Measurements from ENCODE around the gene TRPM4.

The TRPM4 gene

DNA sequence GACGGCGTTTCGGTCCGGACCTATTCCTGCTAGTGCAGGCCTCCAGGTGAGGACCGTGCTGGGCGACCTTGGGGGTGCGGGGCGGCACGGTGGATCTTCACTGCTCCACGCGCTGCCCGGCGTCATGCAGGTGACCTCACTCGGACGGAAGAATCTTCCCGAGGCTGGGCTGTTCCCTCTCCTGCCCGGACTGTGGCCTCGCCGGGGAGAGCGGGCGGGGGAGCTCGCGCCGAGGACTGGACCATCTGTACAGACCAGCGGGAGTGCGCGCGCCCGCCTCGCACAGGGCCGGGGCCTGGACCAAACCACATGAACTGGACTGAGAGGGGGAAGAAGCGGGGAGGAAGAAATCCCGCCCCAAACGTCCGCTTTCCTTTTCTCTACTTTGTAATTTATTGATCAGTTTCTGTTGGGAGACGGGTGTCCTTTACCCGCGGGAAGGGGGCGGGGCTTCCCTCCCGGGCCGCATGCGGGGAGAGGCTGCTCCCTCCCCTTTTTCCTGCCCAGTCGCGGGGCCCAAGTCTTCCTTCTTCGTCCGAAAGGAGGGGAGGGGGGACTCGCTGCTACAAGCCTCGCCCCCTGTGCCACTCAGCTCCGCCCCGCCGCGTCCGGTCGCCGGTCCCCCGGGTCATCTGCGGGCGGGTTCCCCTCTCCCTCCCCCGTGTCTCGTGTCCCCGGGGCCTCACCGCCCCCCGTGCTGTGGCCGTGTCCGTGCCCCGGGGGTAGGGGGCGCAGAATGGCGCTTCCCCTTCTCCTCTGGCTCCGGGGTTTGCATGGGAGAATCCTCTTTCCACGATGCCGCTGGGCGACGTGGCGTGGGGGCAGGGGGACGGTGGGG is 7.3 kb upstream of the TRPM4 start (continued):
- TF ChIP-seq, protein P1, sequence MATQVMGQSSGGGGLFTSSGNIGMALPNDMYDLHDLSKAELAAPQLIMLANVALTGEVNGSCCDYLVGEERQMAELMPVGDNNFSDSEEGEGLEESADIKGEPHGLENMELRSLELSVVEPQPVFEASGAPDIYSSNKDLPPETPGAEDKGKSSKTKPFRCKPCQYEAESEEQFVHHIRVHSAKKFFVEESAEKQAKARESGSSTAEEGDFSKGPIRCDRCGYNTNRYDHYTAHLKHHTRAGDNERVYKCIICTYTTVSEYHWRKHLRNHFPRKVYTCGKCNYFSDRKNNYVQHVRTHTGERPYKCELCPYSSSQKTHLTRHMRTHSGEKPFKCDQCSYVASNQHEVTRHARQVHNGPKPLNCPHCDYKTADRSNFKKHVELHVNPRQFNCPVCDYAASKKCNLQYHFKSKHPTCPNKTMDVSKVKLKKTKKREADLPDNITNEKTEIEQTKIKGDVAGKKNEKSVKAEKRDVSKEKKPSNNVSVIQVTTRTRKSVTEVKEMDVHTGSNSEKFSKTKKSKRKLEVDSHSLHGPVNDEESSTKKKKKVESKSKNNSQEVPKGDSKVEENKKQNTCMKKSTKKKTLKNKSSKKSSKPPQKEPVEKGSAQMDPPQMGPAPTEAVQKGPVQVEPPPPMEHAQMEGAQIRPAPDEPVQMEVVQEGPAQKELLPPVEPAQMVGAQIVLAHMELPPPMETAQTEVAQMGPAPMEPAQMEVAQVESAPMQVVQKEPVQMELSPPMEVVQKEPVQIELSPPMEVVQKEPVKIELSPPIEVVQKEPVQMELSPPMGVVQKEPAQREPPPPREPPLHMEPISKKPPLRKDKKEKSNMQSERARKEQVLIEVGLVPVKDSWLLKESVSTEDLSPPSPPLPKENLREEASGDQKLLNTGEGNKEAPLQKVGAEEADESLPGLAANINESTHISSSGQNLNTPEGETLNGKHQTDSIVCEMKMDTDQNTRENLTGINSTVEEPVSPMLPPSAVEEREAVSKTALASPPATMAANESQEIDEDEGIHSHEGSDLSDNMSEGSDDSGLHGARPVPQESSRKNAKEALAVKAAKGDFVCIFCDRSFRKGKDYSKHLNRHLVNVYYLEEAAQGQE (tag by site-specific recombination; IDR thresholded peaks at IDR 0.05) = peak; percentile 12; the same call in 1 of the 2 replicates
- TF ChIP-seq, protein P2, sequence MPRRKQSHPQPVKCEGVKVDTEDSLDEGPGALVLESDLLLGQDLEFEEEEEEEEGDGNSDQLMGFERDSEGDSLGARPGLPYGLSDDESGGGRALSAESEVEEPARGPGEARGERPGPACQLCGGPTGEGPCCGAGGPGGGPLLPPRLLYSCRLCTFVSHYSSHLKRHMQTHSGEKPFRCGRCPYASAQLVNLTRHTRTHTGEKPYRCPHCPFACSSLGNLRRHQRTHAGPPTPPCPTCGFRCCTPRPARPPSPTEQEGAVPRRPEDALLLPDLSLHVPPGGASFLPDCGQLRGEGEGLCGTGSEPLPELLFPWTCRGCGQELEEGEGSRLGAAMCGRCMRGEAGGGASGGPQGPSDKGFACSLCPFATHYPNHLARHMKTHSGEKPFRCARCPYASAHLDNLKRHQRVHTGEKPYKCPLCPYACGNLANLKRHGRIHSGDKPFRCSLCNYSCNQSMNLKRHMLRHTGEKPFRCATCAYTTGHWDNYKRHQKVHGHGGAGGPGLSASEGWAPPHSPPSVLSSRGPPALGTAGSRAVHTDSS (tag by site-specific recombination; IDR thresholded peaks at IDR 0.05) = peak; percentile 61
- peak; percentile 38; the same call in 1 of the 2 replicates for TF ChIP-seq ZEB2 (tag by site-specific recombination; IDR thresholded peaks at IDR 0.05)
- TF ChIP-seq, protein P3, sequence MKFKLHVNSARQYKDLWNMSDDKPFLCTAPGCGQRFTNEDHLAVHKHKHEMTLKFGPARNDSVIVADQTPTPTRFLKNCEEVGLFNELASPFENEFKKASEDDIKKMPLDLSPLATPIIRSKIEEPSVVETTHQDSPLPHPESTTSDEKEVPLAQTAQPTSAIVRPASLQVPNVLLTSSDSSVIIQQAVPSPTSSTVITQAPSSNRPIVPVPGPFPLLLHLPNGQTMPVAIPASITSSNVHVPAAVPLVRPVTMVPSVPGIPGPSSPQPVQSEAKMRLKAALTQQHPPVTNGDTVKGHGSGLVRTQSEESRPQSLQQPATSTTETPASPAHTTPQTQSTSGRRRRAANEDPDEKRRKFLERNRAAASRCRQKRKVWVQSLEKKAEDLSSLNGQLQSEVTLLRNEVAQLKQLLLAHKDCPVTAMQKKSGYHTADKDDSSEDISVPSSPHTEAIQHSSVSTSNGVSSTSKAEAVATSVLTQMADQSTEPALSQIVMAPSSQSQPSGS (tag by site-specific recombination; IDR thresholded peaks at IDR 0.05; ENCODE audit: low read depth) = 0 out of 2 replicates have a peak, but pooled peaks have one; percentile 17
- peak; percentile 55; the same call in 1 of the 2 replicates for TF ChIP-seq ZNF394 (tag by site-specific recombination; IDR thresholded peaks at IDR 0.05; ENCODE audit: borderline replicate concordance)
- no peak for TF ChIP-seq ZNF211 (tag by site-specific recombination; IDR thresholded peaks at IDR 0.05; ENCODE audit: low read depth)
- TF ChIP-seq ZNF324 (tag by site-specific recombination; IDR thresholded peaks at IDR 0.05) = 0 out of 2 replicates have a peak, but pooled peaks have one; percentile 14
- peak; percentile 72; the same call in 1 of the 2 replicates for TF ChIP-seq ZNF2 (tag by site-specific recombination; IDR thresholded peaks at IDR 0.05)
- peak; percentile 27; the same call in 1 of the 2 replicates for TF ChIP-seq KLF1 (tag by site-specific recombination; IDR thresholded peaks at IDR 0.05)
- no peak for TF ChIP-seq ZNF791 (tag by site-specific recombination; IDR thresholded peaks at IDR 0.05)
- TF ChIP-seq ZNF280C (tag by site-specific recombination; IDR thresholded peaks at IDR 0.05) = no peak
- TF ChIP-seq ZNF157 (tag by site-specific recombination; IDR thresholded peaks at IDR 0.05) = no peak
- no peak for TF ChIP-seq ZNF585B (tag by site-specific recombination; IDR thresholded peaks at IDR 0.05)
- TF ChIP-seq ELK4 (IDR thresholded peaks at IDR 0.05; ENCODE audit: borderline replicate concordance, low read depth, low read length) = no peak
- peak; percentile 85 for TF ChIP-seq ZNF341 (tag by site-specific recombination; IDR thresholded peaks at IDR 0.05; ENCODE audit: low read depth)
- TF ChIP-seq ZBTB8A (tag by site-specific recombination; IDR thresholded peaks at IDR 0.05) = peak; percentile 29; the same call in 1 of the 2 replicates
- TF ChIP-seq ZSCAN16 (tag by site-specific recombination; IDR thresholded peaks at IDR 0.05) = no peak
- peak; percentile 86 for TF ChIP-seq ZNF335 (tag by site-specific recombination; conservative IDR thresholded peaks at IDR 0.05)
- TF ChIP-seq ZNF843 (tag by site-specific recombination; IDR thresholded peaks at IDR 0.05) = peak; percentile 21; the same call in 1 of the 2 replicates
- 0 out of 2 replicates have a peak, but pooled peaks have one; percentile 54 for TF ChIP-seq ZNF837 (tag by site-specific recombination; IDR thresholded peaks at IDR 0.05)
- TF ChIP-seq ZNF473 (tag by site-specific recombination; IDR thresholded peaks at IDR 0.05) = no peak
- TF ChIP-seq ZBTB20 (tag by site-specific recombination; IDR thresholded peaks at IDR 0.05) = peak; percentile 69; the same call in 1 of the 2 replicates
- TF ChIP-seq ZNF19 (tag by site-specific recombination; IDR thresholded peaks at IDR 0.05; ENCODE audit: low read depth) = no peak
- TF ChIP-seq ZNF501 (tag by site-specific recombination; IDR thresholded peaks at IDR 0.05) = no peak
- TF ChIP-seq, protein P4, sequence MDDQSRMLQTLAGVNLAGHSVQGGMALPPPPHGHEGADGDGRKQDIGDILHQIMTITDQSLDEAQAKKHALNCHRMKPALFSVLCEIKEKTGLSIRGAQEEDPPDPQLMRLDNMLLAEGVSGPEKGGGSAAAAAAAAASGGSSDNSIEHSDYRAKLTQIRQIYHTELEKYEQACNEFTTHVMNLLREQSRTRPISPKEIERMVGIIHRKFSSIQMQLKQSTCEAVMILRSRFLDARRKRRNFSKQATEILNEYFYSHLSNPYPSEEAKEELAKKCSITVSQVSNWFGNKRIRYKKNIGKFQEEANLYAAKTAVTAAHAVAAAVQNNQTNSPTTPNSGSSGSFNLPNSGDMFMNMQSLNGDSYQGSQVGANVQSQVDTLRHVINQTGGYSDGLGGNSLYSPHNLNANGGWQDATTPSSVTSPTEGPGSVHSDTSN (CRISPR knock-in tag; IDR thresholded peaks at IDR 0.05) = 0 out of 2 replicates have a peak, but pooled peaks have one; percentile 20
- peak; percentile 62; the same call in 1 of the 2 replicates for TF ChIP-seq GLIS1 (tag by site-specific recombination; IDR thresholded peaks at IDR 0.05)
- TF ChIP-seq ZNF37A (tag by site-specific recombination; IDR thresholded peaks at IDR 0.05) = no peak
- TF ChIP-seq ZBTB17 (tag by site-specific recombination; IDR thresholded peaks at IDR 0.05) = peak; percentile 61; the same call in 1 of the 2 replicates
- TF ChIP-seq PRDM1 (tag by site-specific recombination; IDR thresholded peaks at IDR 0.05) = peak; percentile 71

All from HEK293 (cell line).